Nephron progenitor cell (in vitro differentiated cells): ENCODE results near the gene NHP2.
A peak's percentile ranks its signal among the peaks of the same experiment; 100 is the strongest.

Experiments
- DNase-seq: peaks from one replicate; pipeline ENCODE4 v3.0.0; 2021
- H3K27ac Mint-ChIP-seq: 2 replicates; pipeline ENCODE4 v1.8.0; 2021; ENCODE audit warnings: mild to moderate bottlenecking, moderate library complexity, mixed read lengths
- H3K27me3 Mint-ChIP-seq: 2 replicates; pipeline ENCODE4 v1.8.0; 2021; ENCODE audit warnings: mild to moderate bottlenecking, low read depth, mixed read lengths; ENCODE audit not compliant: poor library complexity
- H3K36me3 Mint-ChIP-seq: 2 replicates; pipeline ENCODE4 v1.8.0; 2021; ENCODE audit warnings: low read depth, mixed read lengths
- H3K4me1 Mint-ChIP-seq: 2 replicates; pipeline ENCODE4 v1.8.0; 2021; ENCODE audit warnings: mixed read lengths
- H3K4me3 Mint-ChIP-seq: 2 replicates; pipeline ENCODE4 v1.8.0; 2021; ENCODE audit warnings: mild to moderate bottlenecking, moderate library complexity, mixed read lengths
- H3K9me3 Mint-ChIP-seq: 2 replicates; pipeline ENCODE4 v1.8.0; 2021; ENCODE audit warnings: mild to moderate bottlenecking, moderate library complexity, mixed read lengths
- TF ChIP-seq, protein P1 (sequence below): fragments of 200-600 bp; sonication (generic); IDR thresholded peaks from 2 replicates; pipeline ENCODE4 v1.5.0; 2021; ENCODE audit warnings: antibody characterized with exemption

Gene NHP2

DNA sequence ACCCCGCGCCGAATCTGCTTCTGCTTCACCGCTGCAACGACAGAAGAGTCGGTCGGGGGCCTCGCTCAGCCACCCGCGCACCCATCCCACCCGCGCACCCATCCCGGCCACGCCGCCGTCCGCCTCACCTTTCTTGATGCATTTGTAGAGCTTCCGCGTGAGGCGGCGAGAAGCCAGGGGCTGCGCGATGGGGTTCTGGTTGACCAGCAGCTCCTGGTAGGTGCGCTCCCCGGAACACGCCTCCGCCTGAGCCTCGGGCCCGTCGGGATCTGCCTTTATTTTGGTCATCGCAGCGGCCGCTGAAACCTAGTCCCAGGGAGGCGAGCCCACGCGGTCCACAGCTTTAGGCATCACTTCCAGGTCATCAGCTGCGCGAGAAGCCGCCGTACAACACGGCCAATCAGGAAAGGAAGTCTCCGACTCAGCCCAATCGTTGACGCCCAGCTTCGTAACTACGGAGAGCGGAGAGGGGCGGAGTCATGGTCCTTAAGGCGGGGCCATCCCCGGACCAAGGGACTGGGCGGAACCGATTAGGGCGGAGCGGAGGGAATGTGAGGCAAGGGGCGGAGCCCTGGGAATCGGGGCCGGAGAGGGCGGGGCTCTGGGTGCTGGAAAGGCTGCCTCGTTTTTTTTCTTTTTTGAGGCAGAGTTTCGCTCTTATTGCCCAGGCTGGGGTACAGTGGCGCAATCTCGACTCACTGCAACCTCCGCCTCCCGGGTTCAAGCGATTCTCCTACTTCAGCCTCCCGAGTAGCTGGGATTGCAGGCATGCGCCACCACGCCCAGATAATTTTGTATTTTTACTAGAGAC is at the start of gene NHP2:
Gene NHP2 (minus strand): TSS at position 356 of the 811 bp plus-strand sequence. CDS start 68 bp downstream, at position 288.
- H3K4me1 Mint-ChIP-seq, result peaks cover 22% of the 10 kb centered on the region

DNA sequence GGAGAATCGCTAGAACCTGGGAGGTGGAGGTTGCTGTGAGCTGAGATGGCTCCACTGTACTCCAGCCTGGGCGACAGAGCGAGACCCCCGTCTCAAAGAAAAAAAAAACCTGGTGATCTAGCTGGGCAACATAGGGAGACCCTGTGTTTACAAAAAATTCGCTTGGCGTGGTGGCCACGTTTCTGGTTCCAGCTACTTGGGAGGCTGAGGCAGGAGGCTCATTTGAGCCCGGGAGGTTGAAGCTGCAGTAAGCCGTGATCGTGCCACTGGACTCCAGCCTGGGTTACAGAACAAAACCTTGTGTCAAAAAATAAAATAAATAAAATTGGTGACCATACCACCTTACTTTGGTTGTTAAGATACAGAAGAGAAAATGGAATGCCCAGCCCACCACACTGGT is 48.9 kb upstream of the NHP2 start:
- H3K4me3 Mint-ChIP-seq, result peak overlapping the region; percentile 60
- H3K27me3 Mint-ChIP-seq, result peaks cover 3% of the 10 kb centered on the region
- TF ChIP-seq, protein P1, sequence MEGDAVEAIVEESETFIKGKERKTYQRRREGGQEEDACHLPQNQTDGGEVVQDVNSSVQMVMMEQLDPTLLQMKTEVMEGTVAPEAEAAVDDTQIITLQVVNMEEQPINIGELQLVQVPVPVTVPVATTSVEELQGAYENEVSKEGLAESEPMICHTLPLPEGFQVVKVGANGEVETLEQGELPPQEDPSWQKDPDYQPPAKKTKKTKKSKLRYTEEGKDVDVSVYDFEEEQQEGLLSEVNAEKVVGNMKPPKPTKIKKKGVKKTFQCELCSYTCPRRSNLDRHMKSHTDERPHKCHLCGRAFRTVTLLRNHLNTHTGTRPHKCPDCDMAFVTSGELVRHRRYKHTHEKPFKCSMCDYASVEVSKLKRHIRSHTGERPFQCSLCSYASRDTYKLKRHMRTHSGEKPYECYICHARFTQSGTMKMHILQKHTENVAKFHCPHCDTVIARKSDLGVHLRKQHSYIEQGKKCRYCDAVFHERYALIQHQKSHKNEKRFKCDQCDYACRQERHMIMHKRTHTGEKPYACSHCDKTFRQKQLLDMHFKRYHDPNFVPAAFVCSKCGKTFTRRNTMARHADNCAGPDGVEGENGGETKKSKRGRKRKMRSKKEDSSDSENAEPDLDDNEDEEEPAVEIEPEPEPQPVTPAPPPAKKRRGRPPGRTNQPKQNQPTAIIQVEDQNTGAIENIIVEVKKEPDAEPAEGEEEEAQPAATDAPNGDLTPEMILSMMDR, result no peak
- H3K36me3 Mint-ChIP-seq, result peaks cover 22% of the 10 kb centered on the region
- H3K9me3 Mint-ChIP-seq, result no peaks in the 10 kb centered on the region
- no peak overlapping the region for H3K27ac Mint-ChIP-seq
- no peak for DNase-seq
- H3K4me1 Mint-ChIP-seq, result peaks cover 29% of the 10 kb centered on the region

More for the DNA sequence above, at the start of gene NHP2:
- peak; percentile 99 for DNase-seq
- Mint-ChIP-seq H3K4me3 (peak within 1 kb of the TSS; percentile 95), H3K9me3 (no peaks in the 10 kb centered on the region), H3K36me3 (peaks cover 14% of the 10 kb centered on the region), H3K27ac (peak within 1 kb of the TSS; percentile 91), H3K27me3 (peaks cover 3% of the 10 kb centered on the region)
- TF ChIP-seq, protein P1, result no peak

DNA sequence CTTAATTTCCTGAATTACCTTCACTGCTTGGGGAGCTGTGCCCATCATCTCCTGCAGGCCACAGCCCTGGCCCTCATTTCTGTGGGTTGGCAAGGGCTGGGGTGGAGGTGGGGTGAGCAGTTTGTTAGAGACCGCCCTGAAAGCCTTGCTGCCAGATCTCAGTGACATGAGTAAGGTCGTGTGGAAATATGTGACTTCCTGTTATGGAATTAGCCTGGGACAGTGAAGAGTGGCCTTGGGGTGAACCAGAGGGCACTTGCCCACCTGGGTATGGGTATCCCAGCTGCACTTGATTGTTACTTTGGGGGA is 48.2 kb upstream of the NHP2 start:
- TF ChIP-seq, protein P1, result no peak
- peaks cover 16% of the 10 kb centered on the region for H3K36me3 Mint-ChIP-seq
- peaks cover 4% of the 10 kb centered on the region for H3K27me3 Mint-ChIP-seq
- no peak overlapping the region for H3K27ac Mint-ChIP-seq
- H3K4me1 Mint-ChIP-seq, result peaks cover 22% of the 10 kb centered on the region
- peak overlapping the region; percentile 6 for H3K4me3 Mint-ChIP-seq
- no peaks in the 10 kb centered on the region for H3K9me3 Mint-ChIP-seq
- DNase-seq, result no peak

DNA sequence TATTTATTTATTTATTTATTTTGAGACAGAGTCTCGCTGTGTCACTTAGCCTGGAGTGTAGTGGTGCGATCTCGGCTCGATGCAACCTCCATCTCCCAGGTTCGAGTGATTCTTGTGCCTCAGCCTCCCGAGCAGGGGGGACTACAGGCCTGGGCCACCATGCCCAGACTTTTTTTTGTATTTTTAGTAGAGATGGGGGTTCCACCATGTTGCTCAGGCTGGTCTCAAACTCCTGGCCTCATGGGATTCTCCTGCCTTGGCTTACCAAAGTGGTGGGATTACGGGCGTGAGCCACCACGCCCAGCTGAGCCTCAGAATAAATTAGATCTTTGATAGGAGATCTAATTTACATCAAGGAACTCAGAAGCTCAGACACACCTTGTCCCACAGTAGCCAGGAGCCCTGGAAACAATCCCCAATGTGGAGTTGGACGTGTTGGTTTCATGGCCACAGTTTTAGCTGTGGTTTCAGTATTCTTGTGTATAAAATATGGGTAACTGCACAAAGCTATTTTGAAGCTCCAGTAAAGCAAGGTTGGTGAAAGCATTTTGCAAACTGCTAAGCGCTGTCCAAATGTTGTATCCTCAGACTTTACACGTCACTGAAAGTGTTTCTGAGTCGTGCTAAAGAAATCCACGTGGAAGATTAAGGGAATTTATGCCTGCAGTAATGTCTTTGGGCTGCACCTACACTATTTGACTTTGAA is 47.7 kb upstream of the NHP2 start:
- Mint-ChIP-seq H3K27me3 (peaks cover 5% of the 10 kb centered on the region), H3K4me1 (peaks cover 20% of the 10 kb centered on the region), H3K36me3 (peaks cover 11% of the 10 kb centered on the region), H3K4me3 (no peak overlapping the region), H3K9me3 (no peaks in the 10 kb centered on the region), H3K27ac (no peak overlapping the region)
- DNase-seq, result no peak
- TF ChIP-seq, protein P1, result no peak

DNA sequence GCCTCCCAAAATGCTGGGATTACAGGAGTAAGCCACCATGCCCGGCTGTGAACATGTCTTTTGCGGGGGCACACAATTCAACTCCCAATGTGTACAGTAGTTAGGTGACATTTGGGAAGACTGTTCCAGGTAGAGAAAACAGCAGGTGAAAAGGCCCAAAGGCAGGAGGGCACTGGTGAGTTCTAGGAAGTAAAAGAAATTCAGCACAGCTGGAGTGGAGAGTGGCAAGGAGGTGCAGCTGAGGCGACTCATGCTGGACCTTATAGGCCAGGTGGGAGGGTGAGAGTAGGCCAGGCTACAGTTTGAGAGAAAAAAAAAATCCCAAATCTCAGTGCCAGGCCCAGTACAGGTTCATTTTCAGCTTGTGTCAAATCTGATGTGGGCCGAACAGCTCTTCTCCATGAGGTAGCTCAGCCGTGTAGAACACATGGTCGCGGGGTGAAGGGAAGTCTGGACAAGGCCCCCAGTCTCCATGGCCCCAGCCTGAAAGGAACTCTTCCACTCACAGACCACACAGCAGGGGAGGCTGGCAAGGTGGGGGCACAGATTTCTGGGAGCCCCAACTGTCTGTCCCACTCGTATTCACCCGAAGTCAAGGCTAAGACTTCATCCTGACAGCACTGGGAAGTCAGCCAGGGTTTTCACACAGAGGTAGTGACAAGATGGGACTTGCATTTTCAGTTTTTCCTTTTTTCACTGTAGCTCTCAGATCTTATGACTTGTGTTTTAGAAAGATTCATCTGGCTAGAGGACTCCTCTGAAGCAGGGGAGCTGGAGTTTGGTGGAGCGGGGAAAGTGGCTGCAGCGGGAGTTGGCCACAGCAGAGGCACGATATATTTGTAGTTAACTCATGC is 46.1 kb upstream of the NHP2 start:
- Mint-ChIP-seq H3K9me3 (no peaks in the 10 kb centered on the region), H3K4me3 (no peak overlapping the region), H3K27me3 (peaks cover 11% of the 10 kb centered on the region), H3K4me1 (peaks cover 18% of the 10 kb centered on the region), H3K27ac (no peak overlapping the region), H3K36me3 (no peaks in the 10 kb centered on the region)
- TF ChIP-seq, protein P1, result no peak
- DNase-seq, result no peak
